Measurements from ENCODE around the gene FRK.
A peak's percentile ranks its signal among the peaks of the same experiment; 100 is the strongest.

DNA sequence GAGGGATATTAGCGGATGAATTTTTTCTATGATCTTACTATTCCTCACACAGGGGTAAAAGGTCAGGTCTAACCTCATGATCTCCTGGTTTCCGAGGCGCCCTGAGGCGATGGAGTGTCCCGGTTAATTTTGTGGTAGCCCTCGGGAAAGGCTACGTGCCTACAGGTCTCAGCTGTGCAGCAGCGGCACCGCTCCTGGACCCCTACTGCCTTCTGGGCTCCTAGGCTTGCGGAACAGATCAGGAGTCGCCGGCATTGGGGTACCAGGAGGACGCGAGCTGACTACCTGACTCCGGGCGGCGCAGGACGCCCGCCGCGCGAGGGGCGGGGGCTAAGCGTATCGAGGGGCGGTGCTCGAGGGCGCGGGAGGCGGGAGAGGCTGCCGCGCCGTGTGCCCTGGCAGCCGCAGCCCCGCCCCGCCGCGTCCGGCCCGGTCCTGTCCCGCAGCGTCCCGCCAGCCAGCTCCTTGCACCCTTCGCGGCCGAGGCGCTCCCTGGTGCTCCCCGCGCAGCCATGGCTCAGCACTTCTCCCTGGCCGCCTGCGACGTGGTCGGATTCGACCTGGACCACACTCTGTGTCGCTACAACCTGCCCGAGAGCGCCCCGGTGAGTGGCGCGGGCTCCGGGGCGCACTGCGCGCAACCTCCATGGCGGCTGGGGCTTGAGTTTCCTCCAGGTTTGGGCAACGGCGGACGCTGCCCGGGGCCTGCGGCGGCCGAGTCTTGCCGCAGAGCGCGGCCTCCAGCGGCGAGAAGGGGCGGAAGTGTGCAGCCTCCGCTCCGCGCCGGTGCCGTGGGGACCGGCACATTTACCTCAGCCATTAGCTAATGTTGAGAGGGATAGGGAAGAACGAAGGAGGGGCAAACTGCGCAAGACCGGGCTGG lies 40.0 kb upstream of the FRK start, which contains the start of gene NT5DC1:
- TF ChIP-seq POLR2A (IDR thresholded peaks at IDR 0.05) = peak; percentile 62
- TF ChIP-seq, protein P1, sequence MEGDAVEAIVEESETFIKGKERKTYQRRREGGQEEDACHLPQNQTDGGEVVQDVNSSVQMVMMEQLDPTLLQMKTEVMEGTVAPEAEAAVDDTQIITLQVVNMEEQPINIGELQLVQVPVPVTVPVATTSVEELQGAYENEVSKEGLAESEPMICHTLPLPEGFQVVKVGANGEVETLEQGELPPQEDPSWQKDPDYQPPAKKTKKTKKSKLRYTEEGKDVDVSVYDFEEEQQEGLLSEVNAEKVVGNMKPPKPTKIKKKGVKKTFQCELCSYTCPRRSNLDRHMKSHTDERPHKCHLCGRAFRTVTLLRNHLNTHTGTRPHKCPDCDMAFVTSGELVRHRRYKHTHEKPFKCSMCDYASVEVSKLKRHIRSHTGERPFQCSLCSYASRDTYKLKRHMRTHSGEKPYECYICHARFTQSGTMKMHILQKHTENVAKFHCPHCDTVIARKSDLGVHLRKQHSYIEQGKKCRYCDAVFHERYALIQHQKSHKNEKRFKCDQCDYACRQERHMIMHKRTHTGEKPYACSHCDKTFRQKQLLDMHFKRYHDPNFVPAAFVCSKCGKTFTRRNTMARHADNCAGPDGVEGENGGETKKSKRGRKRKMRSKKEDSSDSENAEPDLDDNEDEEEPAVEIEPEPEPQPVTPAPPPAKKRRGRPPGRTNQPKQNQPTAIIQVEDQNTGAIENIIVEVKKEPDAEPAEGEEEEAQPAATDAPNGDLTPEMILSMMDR (IDR thresholded peaks at IDR 0.05) = peak; percentile 33 to 57 (median 38)
- TF ChIP-seq EP300 (IDR thresholded peaks at IDR 0.05) = no peak
